Mesothelial cell of epicardium (in vitro differentiated cells): ENCODE data around the gene C4BPB. TPM values are rescaled to one million over a fixed set of nuclear protein-coding genes. Genes with fewer than 3 reads are reported as not detected.

Experiments used
- DNase-seq, 2 experiments: peaks; one replicate each; pipeline ENCODE4 v3.0.0; 2021; ENCODE audit warnings: low spot score in 2 of 2; ENCODE audit not compliant: unreplicated experiment in 2 of 2
- H3K27ac Mint-ChIP-seq: 2 replicates; pipeline ENCODE4 v1.8.0; 2021; ENCODE audit warnings: mixed read lengths
- H3K27me3 Mint-ChIP-seq: 2 replicates; pipeline ENCODE4 v1.8.0; 2021; ENCODE audit warnings: low read depth, mixed read lengths
- H3K36me3 Mint-ChIP-seq: 2 replicates; pipeline ENCODE4 v1.8.0; 2021; ENCODE audit warnings: mixed read lengths
- H3K4me1 Mint-ChIP-seq: 2 replicates; pipeline ENCODE4 v1.8.0; 2021; ENCODE audit warnings: mixed read lengths
- H3K4me3 Mint-ChIP-seq: 2 replicates; pipeline ENCODE4 v1.8.0; 2021; ENCODE audit warnings: mild to moderate bottlenecking, moderate library complexity, mixed read lengths
- H3K9me3 Mint-ChIP-seq: 2 replicates; pipeline ENCODE4 v1.8.0; 2021; ENCODE audit warnings: mixed read lengths
- CTCF ChIP-seq: fragments of 200-600 bp; sonication (generic); IDR thresholded peaks from one replicate; pipeline ENCODE4 v1.5.0; 2021; ENCODE audit warnings: antibody characterized with exemption; ENCODE audit not compliant: unreplicated experiment
- total RNA-seq: library from RNA; stranded (reverse); gene quantifications from 3 replicates; pipeline ENCODE4 v1.2.1, GENCODE V29; 2021

Gene C4BPB
- total RNA-seq, 1 donor from 2014 or later = not detected

GRCh38 chr1:207069061-207069460 is 19.6 kb upstream of the C4BPB start:
- no peak for TF ChIP-seq CTCF
- H3K4me3 Mint-ChIP-seq = no peak overlapping the region
- H3K4me1 Mint-ChIP-seq = no peaks in the 10 kb centered on the region
- DNase-seq = no peak
- H3K27ac Mint-ChIP-seq = no peak overlapping the region
- H3K36me3 Mint-ChIP-seq = peaks cover 18% of the 10 kb centered on the region
- no peaks in the 10 kb centered on the region for H3K27me3 Mint-ChIP-seq
- H3K9me3 Mint-ChIP-seq = no peaks in the 10 kb centered on the region

- no peaks in the 10 kb centered on the region for H3K27me3 Mint-ChIP-seq
- no peak for DNase-seq
Measured at GRCh38 chr1:207069858-207070506, 18.7 kb upstream of the C4BPB start.

GRCh38 chr1:207070811-207071210 is 17.8 kb upstream of the C4BPB start:
- Mint-ChIP-seq H3K36me3 (peaks cover 11% of the 10 kb centered on the region), H3K27ac (no peak overlapping the region), H3K4me3 (no peak overlapping the region), H3K4me1 (no peaks in the 10 kb centered on the region), H3K27me3 (no peaks in the 10 kb centered on the region), H3K9me3 (no peaks in the 10 kb centered on the region)
- no peak for DNase-seq
- no peak for TF ChIP-seq CTCF

More at GRCh38 chr1:207069858-207070506, 18.7 kb upstream of the C4BPB start:
- H3K4me3 Mint-ChIP-seq = no peak overlapping the region
- H3K27ac Mint-ChIP-seq = no peak overlapping the region
- no peaks in the 10 kb centered on the region for H3K9me3 Mint-ChIP-seq
- no peak for TF ChIP-seq CTCF
- peaks cover 16% of the 10 kb centered on the region for H3K36me3 Mint-ChIP-seq
- no peaks in the 10 kb centered on the region for H3K4me1 Mint-ChIP-seq

- Mint-ChIP-seq H3K27ac (no peak overlapping the region), H3K27me3 (no peaks in the 10 kb centered on the region), H3K4me3 (no peak overlapping the region), H3K9me3 (no peaks in the 10 kb centered on the region), H3K36me3 (peaks cover 9% of the 10 kb centered on the region), H3K4me1 (no peaks in the 10 kb centered on the region)
- TF ChIP-seq CTCF = no peak
- DNase-seq = no peak
Measured at GRCh38 chr1:207071426-207071825, 17.2 kb upstream of the C4BPB start.

- H3K27ac Mint-ChIP-seq = no peak overlapping the region
- DNase-seq = no peak
- peaks cover 9% of the 10 kb centered on the region for H3K36me3 Mint-ChIP-seq
- H3K4me1 Mint-ChIP-seq = no peaks in the 10 kb centered on the region
- H3K4me3 Mint-ChIP-seq = no peak overlapping the region
- TF ChIP-seq CTCF = no peak
- H3K9me3 Mint-ChIP-seq = no peaks in the 10 kb centered on the region
- no peaks in the 10 kb centered on the region for H3K27me3 Mint-ChIP-seq
Measured at GRCh38 chr1:207072233-207072632, 16.4 kb upstream of the C4BPB start.
